WTC11 (cell line): Measurements from ENCODE around the gene SLC2A4RG. TPM values are rescaled to one million over a fixed set of nuclear protein-coding genes. Genes with fewer than 3 reads are reported as not detected.

ENCODE experiments used
- ATAC-seq: fragments of 200-7000 bp; cut with Tn5 transposase; 2 replicates; pipeline ENCODE4 v1.10.0; 2021; ENCODE audit warnings: mild to moderate bottlenecking, moderate library complexity
- CTCF ChIA-PET: fragments of 300-600 bp; sonication (Branson Sonifier 250); formaldehyde crosslinking; loops from one replicate; lab custom pipeline; 2021; ENCODE audit warnings: antibody characterized with exemption; lab: Charles Lee
- POLR2A ChIA-PET: fragments of 350-600 bp; sonication (Branson Sonifier 250); formaldehyde crosslinking; loops from one replicate; lab custom pipeline; 2021; ENCODE audit warnings: antibody characterized with exemption; lab: Charles Lee
- DNase-seq: peaks from one replicate; pipeline ENCODE4 v3.0.0; 2021; ENCODE audit warnings: low spot score
- H3K27ac Mint-ChIP-seq: 2 replicates; pipeline ENCODE4 v1.8.0; 2021; ENCODE audit warnings: mixed read lengths
- H3K27me3 Mint-ChIP-seq: 2 replicates; pipeline ENCODE4 v1.8.0; 2021; ENCODE audit warnings: low read depth, mild to moderate bottlenecking, moderate library complexity, mixed read lengths
- H3K36me3 Mint-ChIP-seq: 2 replicates; pipeline ENCODE4 v1.8.0; 2021; ENCODE audit warnings: mixed read lengths
- H3K4me1 Mint-ChIP-seq: 2 replicates; pipeline ENCODE4 v1.8.0; 2022; ENCODE audit warnings: mixed read lengths
- H3K4me3 Mint-ChIP-seq: 2 replicates; pipeline ENCODE4 v1.8.0; 2021; ENCODE audit warnings: mild to moderate bottlenecking, moderate library complexity, mixed read lengths
- H3K9me3 Mint-ChIP-seq: 2 replicates; pipeline ENCODE4 v1.8.0; 2021; ENCODE audit warnings: mixed read lengths
- FOXK1 ChIP-seq: sonication (generic); formaldehyde crosslinking; IDR thresholded peaks from 2 replicates; pipeline ENCODE4 v1.8.0; 2022; ENCODE audit warnings: mild to moderate bottlenecking, moderate library complexity, missing genetic modification reagents
- IRF2 ChIP-seq: sonication (generic); formaldehyde crosslinking; IDR thresholded peaks from 2 replicates; pipeline ENCODE4 v1.8.0; 2022; ENCODE audit warnings: low read depth, missing genetic modification reagents, borderline replicate concordance
- MXD4 ChIP-seq: fragments of 250-450 bp; sonication (Bioruptor Pico); IDR thresholded peaks from 2 replicates; pipeline ENCODE4 v1.8.0; 2021; ENCODE audit warnings: mild to moderate bottlenecking, moderate library complexity, borderline replicate concordance
- MYBL2 ChIP-seq: sonication (generic); formaldehyde crosslinking; IDR thresholded peaks from 2 replicates; pipeline ENCODE4 v1.8.1; 2023; ENCODE audit warnings: mild to moderate bottlenecking, moderate library complexity, missing genetic modification reagents
- NFATC4 ChIP-seq: fragments of 250-450 bp; sonication (Bioruptor Pico); IDR thresholded peaks from 2 replicates; pipeline ENCODE4 v1.9.0; 2021; ENCODE audit warnings: mild to moderate bottlenecking
- ZBTB21 ChIP-seq: sonication (generic); formaldehyde crosslinking; IDR thresholded peaks from 2 replicates; pipeline ENCODE4 v1.8.1; 2023; ENCODE audit warnings: mild to moderate bottlenecking, missing genetic modification reagents, borderline replicate concordance
- ZNF396 ChIP-seq: fragments of 250-450 bp; sonication (Bioruptor Pico); IDR thresholded peaks from 2 replicates; pipeline ENCODE4 v1.8.0; 2021; ENCODE audit warnings: mild to moderate bottlenecking, moderate library complexity, borderline replicate concordance
- total RNA-seq: library from RNA; stranded (reverse); gene quantifications from 3 replicates; pipeline ENCODE4 v1.2.3, GENCODE V29; 2021
- TF ChIP-seq, protein P1 (sequence below): sonication (generic); formaldehyde crosslinking; IDR thresholded peaks from 2 replicates; pipeline ENCODE4 v1.8.1; 2022; ENCODE audit warnings: low read depth, missing genetic modification reagents, borderline replicate concordance
- TF ChIP-seq, protein P2 (sequence below): sonication (generic); formaldehyde crosslinking; IDR thresholded peaks from 2 replicates; pipeline ENCODE4 v1.8.0; 2023; ENCODE audit warnings: mild to moderate bottlenecking, missing genetic modification reagents
- TF ChIP-seq, protein P3 (sequence below): sonication (generic); formaldehyde crosslinking; IDR thresholded peaks from 2 replicates; pipeline ENCODE4 v1.8.1; 2022; ENCODE audit warnings: mild to moderate bottlenecking, moderate library complexity, missing genetic modification reagents
- TF ChIP-seq, protein P4 (sequence below): sonication (generic); formaldehyde crosslinking; IDR thresholded peaks from 2 replicates; pipeline ENCODE4 v1.8.1; 2022; ENCODE audit warnings: mild to moderate bottlenecking, missing genetic modification reagents, moderate library complexity, borderline replicate concordance
- TF ChIP-seq, protein P5 (sequence below): sonication (generic); formaldehyde crosslinking; IDR thresholded peaks from 2 replicates; pipeline ENCODE4 v1.8.1; 2023; ENCODE audit warnings: mild to moderate bottlenecking, missing genetic modification reagents, moderate library complexity
- TF ChIP-seq, protein P6 (sequence below): sonication (generic); formaldehyde crosslinking; IDR thresholded peaks from 2 replicates; pipeline ENCODE4 v1.8.1; 2023; ENCODE audit warnings: mild to moderate bottlenecking, missing genetic modification reagents, moderate library complexity
- TF ChIP-seq, protein P7 (sequence below): fragments of 250-450 bp; sonication (Bioruptor Pico); IDR thresholded peaks from 2 replicates; pipeline ENCODE4 v1.9.0; 2021; ENCODE audit warnings: mild to moderate bottlenecking, borderline replicate concordance
- TF ChIP-seq, protein P8 (sequence below): fragments of 250-450 bp; sonication (Bioruptor Pico); IDR thresholded peaks from 2 replicates; pipeline ENCODE4 v1.9.0; 2021; ENCODE audit warnings: mild to moderate bottlenecking

SLC2A4RG gene
- total RNA-seq, 1 experiment from 2014 or later: 43.3 TPM

DNA sequence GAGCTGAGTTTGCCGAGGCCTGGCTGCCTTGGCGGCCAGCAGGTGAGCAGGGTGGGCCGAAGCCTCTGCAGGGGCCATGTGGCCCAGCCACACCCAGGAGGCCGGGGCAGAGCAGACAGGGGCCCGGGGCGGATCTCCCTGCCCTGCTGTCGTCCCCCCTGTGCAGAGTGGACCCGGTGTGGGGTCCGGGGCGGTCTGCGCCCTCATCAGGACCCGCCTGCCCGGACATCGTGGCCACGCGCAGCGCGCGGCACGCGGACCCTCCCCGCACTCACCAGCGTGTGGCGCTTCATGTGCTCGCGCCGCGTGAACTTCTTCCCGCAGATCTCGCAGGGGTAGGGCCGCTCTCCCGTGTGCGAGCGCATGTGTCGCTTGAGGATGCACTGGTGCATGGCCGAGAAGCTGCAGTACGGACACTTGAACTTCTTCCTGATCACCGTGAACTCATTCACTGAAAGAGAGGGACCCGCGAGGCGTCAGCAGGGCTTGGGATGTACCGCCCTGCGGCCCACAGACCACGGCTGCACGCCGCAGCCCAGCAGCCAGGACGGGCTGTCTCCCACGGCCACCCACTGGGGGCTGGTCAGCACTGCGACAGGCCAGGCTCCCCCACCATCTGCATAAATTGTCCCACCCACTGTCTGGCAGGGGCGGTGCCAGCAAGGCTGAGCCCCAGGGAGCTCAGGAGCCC lies 13.0 kb downstream of the SLC2A4RG start (continued):
- TF ChIP-seq, protein P1, sequence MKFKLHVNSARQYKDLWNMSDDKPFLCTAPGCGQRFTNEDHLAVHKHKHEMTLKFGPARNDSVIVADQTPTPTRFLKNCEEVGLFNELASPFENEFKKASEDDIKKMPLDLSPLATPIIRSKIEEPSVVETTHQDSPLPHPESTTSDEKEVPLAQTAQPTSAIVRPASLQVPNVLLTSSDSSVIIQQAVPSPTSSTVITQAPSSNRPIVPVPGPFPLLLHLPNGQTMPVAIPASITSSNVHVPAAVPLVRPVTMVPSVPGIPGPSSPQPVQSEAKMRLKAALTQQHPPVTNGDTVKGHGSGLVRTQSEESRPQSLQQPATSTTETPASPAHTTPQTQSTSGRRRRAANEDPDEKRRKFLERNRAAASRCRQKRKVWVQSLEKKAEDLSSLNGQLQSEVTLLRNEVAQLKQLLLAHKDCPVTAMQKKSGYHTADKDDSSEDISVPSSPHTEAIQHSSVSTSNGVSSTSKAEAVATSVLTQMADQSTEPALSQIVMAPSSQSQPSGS (CRISPR knock-in tag): no peak

DNA sequence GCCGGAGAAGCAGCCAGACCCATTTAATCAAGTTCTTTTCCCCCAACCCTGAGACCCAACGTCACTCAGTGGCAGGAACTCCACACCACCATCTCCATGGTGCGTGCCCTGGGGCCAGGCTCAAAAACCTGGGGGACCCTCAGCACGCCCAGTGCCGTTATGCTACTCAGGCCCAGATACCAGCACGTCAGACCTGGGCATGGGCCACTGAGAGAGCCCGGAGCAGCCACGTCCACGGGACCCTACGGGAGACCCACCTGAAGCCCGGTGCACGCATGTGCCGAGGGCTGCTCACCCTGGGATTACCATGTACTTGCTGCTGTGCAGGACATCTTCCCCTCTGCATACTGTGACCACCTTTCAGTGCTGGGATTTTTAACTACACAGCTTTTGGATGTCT lies 13.8 kb downstream of the SLC2A4RG start:
- H3K36me3 Mint-ChIP-seq: no peaks in the 10 kb centered on the region
- H3K27ac Mint-ChIP-seq: no peak overlapping the region
- no peaks in the 10 kb centered on the region for H3K9me3 Mint-ChIP-seq
- no peak for ATAC-seq
- CTCF ChIA-PET: interaction anchor here (0.9 to 4.3 kb wide), 3 partner anchors 22 to 102 kb away, joined by 3 to 29 read pairs (median 3); no protein-coding TSS in a partner anchor
- TF ChIP-seq FOXK1 (CRISPR knock-in tag) (no peak), ZNF396 (CRISPR knock-in tag) (no peak), NFATC4 (CRISPR knock-in tag) (no peak), ZBTB21 (CRISPR knock-in tag) (no peak)
- TF ChIP-seq, protein P2, sequence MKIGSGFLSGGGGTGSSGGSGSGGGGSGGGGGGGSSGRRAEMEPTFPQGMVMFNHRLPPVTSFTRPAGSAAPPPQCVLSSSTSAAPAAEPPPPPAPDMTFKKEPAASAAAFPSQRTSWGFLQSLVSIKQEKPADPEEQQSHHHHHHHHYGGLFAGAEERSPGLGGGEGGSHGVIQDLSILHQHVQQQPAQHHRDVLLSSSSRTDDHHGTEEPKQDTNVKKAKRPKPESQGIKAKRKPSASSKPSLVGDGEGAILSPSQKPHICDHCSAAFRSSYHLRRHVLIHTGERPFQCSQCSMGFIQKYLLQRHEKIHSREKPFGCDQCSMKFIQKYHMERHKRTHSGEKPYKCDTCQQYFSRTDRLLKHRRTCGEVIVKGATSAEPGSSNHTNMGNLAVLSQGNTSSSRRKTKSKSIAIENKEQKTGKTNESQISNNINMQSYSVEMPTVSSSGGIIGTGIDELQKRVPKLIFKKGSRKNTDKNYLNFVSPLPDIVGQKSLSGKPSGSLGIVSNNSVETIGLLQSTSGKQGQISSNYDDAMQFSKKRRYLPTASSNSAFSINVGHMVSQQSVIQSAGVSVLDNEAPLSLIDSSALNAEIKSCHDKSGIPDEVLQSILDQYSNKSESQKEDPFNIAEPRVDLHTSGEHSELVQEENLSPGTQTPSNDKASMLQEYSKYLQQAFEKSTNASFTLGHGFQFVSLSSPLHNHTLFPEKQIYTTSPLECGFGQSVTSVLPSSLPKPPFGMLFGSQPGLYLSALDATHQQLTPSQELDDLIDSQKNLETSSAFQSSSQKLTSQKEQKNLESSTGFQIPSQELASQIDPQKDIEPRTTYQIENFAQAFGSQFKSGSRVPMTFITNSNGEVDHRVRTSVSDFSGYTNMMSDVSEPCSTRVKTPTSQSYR: no peak
- TF ChIP-seq, protein P3, sequence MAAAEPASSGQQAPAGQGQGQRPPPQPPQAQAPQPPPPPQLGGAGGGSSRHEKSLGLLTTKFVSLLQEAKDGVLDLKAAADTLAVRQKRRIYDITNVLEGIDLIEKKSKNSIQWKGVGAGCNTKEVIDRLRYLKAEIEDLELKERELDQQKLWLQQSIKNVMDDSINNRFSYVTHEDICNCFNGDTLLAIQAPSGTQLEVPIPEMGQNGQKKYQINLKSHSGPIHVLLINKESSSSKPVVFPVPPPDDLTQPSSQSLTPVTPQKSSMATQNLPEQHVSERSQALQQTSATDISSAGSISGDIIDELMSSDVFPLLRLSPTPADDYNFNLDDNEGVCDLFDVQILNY (CRISPR knock-in tag): no peak
- TF ChIP-seq, protein P4, sequence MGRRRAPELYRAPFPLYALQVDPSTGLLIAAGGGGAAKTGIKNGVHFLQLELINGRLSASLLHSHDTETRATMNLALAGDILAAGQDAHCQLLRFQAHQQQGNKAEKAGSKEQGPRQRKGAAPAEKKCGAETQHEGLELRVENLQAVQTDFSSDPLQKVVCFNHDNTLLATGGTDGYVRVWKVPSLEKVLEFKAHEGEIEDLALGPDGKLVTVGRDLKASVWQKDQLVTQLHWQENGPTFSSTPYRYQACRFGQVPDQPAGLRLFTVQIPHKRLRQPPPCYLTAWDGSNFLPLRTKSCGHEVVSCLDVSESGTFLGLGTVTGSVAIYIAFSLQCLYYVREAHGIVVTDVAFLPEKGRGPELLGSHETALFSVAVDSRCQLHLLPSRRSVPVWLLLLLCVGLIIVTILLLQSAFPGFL (CRISPR knock-in tag): no peak
- TF ChIP-seq, protein P5, sequence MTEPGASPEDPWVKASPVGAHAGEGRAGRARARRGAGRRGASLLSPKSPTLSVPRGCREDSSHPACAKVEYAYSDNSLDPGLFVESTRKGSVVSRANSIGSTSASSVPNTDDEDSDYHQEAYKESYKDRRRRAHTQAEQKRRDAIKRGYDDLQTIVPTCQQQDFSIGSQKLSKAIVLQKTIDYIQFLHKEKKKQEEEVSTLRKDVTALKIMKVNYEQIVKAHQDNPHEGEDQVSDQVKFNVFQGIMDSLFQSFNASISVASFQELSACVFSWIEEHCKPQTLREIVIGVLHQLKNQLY (CRISPR knock-in tag): no peak
- TF ChIP-seq, protein P6, sequence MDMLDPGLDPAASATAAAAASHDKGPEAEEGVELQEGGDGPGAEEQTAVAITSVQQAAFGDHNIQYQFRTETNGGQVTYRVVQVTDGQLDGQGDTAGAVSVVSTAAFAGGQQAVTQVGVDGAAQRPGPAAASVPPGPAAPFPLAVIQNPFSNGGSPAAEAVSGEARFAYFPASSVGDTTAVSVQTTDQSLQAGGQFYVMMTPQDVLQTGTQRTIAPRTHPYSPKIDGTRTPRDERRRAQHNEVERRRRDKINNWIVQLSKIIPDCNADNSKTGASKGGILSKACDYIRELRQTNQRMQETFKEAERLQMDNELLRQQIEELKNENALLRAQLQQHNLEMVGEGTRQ (CRISPR knock-in tag): no peak
- TF ChIP-seq, all 79 proteins: peak for 0
- Mint-ChIP-seq H3K4me3 (no peak overlapping the region), H3K4me1 (peaks cover 10% of the 10 kb centered on the region), H3K27me3 (no peaks in the 10 kb centered on the region)
- POLR2A ChIA-PET: no interaction called here
- no peak for DNase-seq

DNA sequence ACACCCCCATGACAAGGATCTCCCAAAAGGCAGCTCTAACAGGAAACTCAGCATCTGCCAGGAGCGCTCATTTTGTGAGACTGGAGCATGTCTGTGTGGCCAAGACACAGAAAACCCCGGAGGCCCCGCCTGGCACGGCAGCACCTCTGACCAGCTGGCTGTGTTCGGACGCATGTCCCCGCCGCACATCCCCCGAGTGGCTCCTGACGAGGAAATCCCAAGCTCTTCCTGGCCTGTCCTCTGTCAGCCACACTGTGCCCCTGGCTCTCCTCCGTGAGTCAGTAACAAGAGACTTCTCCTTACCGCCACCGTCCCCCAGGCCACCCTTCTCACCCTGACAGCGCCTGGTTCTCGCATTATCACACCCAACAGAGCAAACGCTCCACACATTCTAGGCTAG lies 14.4 kb downstream of the SLC2A4RG start:
- H3K4me1 Mint-ChIP-seq: peaks cover 10% of the 10 kb centered on the region
- no peaks in the 10 kb centered on the region for H3K27me3 Mint-ChIP-seq
- H3K27ac Mint-ChIP-seq: no peak overlapping the region; the same call in 1 of the 2 replicates
- peaks cover 1% of the 10 kb centered on the region; the same call in 1 of the 2 replicates for H3K9me3 Mint-ChIP-seq
- ATAC-seq (no peak), DNase-seq (no peak)
- ChIA-PET POLR2A (interaction anchor here (0.6 kb wide), 1 partner anchor 18 kb away, joined by 3 read pairs; the partner anchor contains the start of gene LIME1), CTCF (interaction anchor here (0.9 to 2.9 kb wide), 2 partner anchors 21 to 32 kb away, joined by 3 to 14 read pairs; no protein-coding TSS in a partner anchor)
- H3K4me3 Mint-ChIP-seq: no peak overlapping the region
- no peaks in the 10 kb centered on the region for H3K36me3 Mint-ChIP-seq
- TF ChIP-seq IRF2: no peak
- TF ChIP-seq, protein P7, sequence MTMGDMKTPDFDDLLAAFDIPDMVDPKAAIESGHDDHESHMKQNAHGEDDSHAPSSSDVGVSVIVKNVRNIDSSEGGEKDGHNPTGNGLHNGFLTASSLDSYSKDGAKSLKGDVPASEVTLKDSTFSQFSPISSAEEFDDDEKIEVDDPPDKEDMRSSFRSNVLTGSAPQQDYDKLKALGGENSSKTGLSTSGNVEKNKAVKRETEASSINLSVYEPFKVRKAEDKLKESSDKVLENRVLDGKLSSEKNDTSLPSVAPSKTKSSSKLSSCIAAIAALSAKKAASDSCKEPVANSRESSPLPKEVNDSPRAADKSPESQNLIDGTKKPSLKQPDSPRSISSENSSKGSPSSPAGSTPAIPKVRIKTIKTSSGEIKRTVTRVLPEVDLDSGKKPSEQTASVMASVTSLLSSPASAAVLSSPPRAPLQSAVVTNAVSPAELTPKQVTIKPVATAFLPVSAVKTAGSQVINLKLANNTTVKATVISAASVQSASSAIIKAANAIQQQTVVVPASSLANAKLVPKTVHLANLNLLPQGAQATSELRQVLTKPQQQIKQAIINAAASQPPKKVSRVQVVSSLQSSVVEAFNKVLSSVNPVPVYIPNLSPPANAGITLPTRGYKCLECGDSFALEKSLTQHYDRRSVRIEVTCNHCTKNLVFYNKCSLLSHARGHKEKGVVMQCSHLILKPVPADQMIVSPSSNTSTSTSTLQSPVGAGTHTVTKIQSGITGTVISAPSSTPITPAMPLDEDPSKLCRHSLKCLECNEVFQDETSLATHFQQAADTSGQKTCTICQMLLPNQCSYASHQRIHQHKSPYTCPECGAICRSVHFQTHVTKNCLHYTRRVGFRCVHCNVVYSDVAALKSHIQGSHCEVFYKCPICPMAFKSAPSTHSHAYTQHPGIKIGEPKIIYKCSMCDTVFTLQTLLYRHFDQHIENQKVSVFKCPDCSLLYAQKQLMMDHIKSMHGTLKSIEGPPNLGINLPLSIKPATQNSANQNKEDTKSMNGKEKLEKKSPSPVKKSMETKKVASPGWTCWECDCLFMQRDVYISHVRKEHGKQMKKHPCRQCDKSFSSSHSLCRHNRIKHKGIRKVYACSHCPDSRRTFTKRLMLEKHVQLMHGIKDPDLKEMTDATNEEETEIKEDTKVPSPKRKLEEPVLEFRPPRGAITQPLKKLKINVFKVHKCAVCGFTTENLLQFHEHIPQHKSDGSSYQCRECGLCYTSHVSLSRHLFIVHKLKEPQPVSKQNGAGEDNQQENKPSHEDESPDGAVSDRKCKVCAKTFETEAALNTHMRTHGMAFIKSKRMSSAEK (CRISPR knock-in tag): no peak
- TF ChIP-seq MXD4 (CRISPR knock-in tag): no peak
- TF ChIP-seq, protein P8, sequence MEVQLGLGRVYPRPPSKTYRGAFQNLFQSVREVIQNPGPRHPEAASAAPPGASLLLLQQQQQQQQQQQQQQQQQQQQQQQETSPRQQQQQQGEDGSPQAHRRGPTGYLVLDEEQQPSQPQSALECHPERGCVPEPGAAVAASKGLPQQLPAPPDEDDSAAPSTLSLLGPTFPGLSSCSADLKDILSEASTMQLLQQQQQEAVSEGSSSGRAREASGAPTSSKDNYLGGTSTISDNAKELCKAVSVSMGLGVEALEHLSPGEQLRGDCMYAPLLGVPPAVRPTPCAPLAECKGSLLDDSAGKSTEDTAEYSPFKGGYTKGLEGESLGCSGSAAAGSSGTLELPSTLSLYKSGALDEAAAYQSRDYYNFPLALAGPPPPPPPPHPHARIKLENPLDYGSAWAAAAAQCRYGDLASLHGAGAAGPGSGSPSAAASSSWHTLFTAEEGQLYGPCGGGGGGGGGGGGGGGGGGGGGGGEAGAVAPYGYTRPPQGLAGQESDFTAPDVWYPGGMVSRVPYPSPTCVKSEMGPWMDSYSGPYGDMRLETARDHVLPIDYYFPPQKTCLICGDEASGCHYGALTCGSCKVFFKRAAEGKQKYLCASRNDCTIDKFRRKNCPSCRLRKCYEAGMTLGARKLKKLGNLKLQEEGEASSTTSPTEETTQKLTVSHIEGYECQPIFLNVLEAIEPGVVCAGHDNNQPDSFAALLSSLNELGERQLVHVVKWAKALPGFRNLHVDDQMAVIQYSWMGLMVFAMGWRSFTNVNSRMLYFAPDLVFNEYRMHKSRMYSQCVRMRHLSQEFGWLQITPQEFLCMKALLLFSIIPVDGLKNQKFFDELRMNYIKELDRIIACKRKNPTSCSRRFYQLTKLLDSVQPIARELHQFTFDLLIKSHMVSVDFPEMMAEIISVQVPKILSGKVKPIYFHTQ: no peak
- no peak for TF ChIP-seq MYBL2 (CRISPR knock-in tag)
